ENCODE results near the gene TST. TPM values are rescaled to one million over a fixed set of nuclear protein-coding genes. Genes with fewer than 3 reads are reported as not detected.

Gene TST
- total and polyA plus RNA-seq, 2 donors (not counting 3 experiments of a cell fraction or from before 2014, with no cell fraction given): 39.2 to 95.1 TPM

DNA sequence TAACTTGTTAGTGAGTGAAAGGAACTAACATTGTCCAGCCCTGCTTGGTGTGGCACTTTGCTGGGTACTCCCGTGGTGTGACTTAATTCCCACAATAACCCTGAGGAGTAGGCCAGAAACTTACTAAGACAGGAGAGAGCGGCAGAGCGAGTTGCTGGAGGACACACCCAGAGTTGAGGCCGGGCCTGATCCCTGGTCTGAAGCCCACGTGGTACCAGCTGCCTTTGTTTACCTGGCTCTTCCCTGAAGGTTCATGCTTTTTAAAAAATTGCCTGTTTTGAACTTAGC is 889 bp upstream of the TST start:
- intact Hi-C loops (cut with micrococcal nuclease) (no loop called here), dilution Hi-C loops (cut with MboI; ENCODE audit: extremely low pct_ligation_motif_present, low sequenced_read_pairs) (no loop called here)
- H3K4me1 ChIP-seq (ENCODE audit: control insufficient read depth, extremely low read depth, insufficient read depth, low read length): peaks cover 12% of the 10 kb centered on the region
- BruUV-seq (replicated peaks): no TSS peak
- H2AFZ ChIP-seq (ENCODE audit: low read depth, low read length): peak overlapping the region; percentile 41
- H3K9me1 ChIP-seq (replicated peaks; ENCODE audit: control insufficient read depth, extremely low read depth, insufficient read depth, low read length): no peaks in the 10 kb centered on the region
- peaks cover 2 to 12% of the 10 kb centered on the region in 2 experiments for H3K36me3 ChIP-seq (ENCODE audit: control insufficient read depth in 2 of 2, extremely low read depth in 1 of 2, insufficient read depth in 2 of 2, low read length in 2 of 2)
- H3K79me2 ChIP-seq (ENCODE audit: control insufficient read depth, insufficient read depth, low read length): peaks cover 28% of the 10 kb centered on the region
- peak overlapping the region; percentile 82 for H3K9ac ChIP-seq (replicated peaks; ENCODE audit: extremely low read depth, insufficient read depth, low read length)
- CTCF ChIA-PET: interaction anchor here (0.9 to 6.7 kb wide), 7 partner anchors 11 to 179 kb away, joined by 3 to 57 read pairs (median 10); no protein-coding TSS in a partner anchor
- H3K27me3 ChIP-seq (ENCODE audit: control insufficient read depth in 2 of 2, insufficient read depth in 2 of 2, low read length in 2 of 2): no peaks in the 10 kb centered on the region
- H3K9me3 ChIP-seq (replicated peaks; ENCODE audit: control insufficient read depth, insufficient read depth, low read length): no peaks in the 10 kb centered on the region
- POLR2A ChIA-PET: no interaction called here
- H3K27ac ChIP-seq (ENCODE audit: insufficient read depth, low read depth, low read length): peak overlapping the region; percentile 14
- peak; percentile 88 for FAIRE-seq
- TF ChIP-seq, protein P1, sequence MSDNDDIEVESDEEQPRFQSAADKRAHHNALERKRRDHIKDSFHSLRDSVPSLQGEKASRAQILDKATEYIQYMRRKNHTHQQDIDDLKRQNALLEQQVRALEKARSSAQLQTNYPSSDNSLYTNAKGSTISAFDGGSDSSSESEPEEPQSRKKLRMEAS (IDR thresholded peaks at IDR 0.05; ENCODE audit: insufficient read depth, insufficient read length): no peak
- TF ChIP-seq GATA2 (IDR thresholded peaks at IDR 0.05; ENCODE audit: insufficient read depth, insufficient read length, low read depth, low read length) (no peak), FOS (IDR thresholded peaks at IDR 0.05; ENCODE audit: borderline replicate concordance, insufficient read depth, low read length) (no peak), MYC (IDR thresholded peaks at IDR 0.05; ENCODE audit: low read depth, low read length) (peak; percentile 26)
- TF ChIP-seq, protein P2, sequence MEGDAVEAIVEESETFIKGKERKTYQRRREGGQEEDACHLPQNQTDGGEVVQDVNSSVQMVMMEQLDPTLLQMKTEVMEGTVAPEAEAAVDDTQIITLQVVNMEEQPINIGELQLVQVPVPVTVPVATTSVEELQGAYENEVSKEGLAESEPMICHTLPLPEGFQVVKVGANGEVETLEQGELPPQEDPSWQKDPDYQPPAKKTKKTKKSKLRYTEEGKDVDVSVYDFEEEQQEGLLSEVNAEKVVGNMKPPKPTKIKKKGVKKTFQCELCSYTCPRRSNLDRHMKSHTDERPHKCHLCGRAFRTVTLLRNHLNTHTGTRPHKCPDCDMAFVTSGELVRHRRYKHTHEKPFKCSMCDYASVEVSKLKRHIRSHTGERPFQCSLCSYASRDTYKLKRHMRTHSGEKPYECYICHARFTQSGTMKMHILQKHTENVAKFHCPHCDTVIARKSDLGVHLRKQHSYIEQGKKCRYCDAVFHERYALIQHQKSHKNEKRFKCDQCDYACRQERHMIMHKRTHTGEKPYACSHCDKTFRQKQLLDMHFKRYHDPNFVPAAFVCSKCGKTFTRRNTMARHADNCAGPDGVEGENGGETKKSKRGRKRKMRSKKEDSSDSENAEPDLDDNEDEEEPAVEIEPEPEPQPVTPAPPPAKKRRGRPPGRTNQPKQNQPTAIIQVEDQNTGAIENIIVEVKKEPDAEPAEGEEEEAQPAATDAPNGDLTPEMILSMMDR (IDR thresholded peaks at IDR 0.05; ENCODE audit: extremely low read depth in 1 of 2, insufficient read depth in 1 of 2, low read depth in 1 of 2, low read length in 2 of 2): no peak
- peak overlapping the region; percentile 94 for H3K4me2 ChIP-seq (ENCODE audit: insufficient read depth, low read length)
- H4K20me1 ChIP-seq (replicated peaks; ENCODE audit: control insufficient read depth, extremely low read depth, insufficient read depth, low read length): no peaks in the 10 kb centered on the region
- H3K4me3 ChIP-seq (replicated peaks in 1 of 3; ENCODE audit: insufficient read depth in 1 of 3, low read depth in 1 of 3, low read length in 3 of 3): peak overlapping the region; percentile 68 to 86 (median 74)
- DNase-seq (ENCODE audit: low read depth, low spot score): peak; percentile 47
